ENCODE data around the gene MDH1B.

DNA sequence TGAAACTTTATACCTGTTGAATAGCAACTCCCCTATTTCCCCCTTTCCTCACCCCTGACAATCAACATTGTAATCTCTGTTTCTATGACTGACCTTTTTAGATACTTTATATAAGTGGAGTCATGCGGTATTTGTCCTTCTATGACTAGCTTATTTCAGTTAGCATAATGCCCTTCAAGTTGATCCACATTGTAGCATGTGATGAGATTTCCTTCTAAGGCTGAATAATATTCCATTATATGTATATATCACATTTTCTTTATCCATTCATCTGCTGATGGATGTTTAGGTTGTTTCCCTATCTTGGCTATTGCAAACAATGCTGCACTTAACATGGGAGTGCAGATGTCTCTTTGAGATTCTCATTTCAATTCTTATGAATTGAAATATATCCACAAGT, 9.7 kb upstream of the MDH1B start:
- TF ChIP-seq POLR2A (IDR thresholded peaks at IDR 0.05; ENCODE audit: low read length) (no peak), CTCF (IDR thresholded peaks at IDR 0.05) (no peak), POLR2AphosphoS2 (conservative IDR thresholded peaks at IDR 0.05; ENCODE audit: low read length) (no peak), EP300 (IDR thresholded peaks at IDR 0.05) (no peak)

All from A549 (cell line).